NOMO-1 treated with DMSO at 0.1 percent for 48 hours (cell line): ENCODE data around the gene CCDC191.

ENCODE experiments used
- DNase-seq: peaks from one replicate; lab custom pipeline; 2025; ENCODE audit not compliant: unreplicated experiment; lab: John Stamatoyannopoulos, UW

Gene CCDC191

GRCh38 chr3:114058646-114059045 is 2.3 kb upstream of the CCDC191 start:
- no peak for DNase-seq

GRCh38 chr3:114057011-114057347 is 653 bp upstream of the CCDC191 start:
- no peak for DNase-seq

- DNase-seq = no peak
Measured at GRCh38 chr3:114052216-114052615, 4.1 kb downstream of the CCDC191 start.

GRCh38 chr3:114043205-114043604 is 13.1 kb downstream of the CCDC191 start:
- no peak for DNase-seq

GRCh38 chr3:114035896-114036295 is 20.4 kb downstream of the CCDC191 start:
- DNase-seq = no peak

- no peak for DNase-seq
Measured at GRCh38 chr3:114034787-114035545, 21.4 kb downstream of the CCDC191 start.

- no peak for DNase-seq
Measured at GRCh38 chr3:114034211-114034610, 22.1 kb downstream of the CCDC191 start.

- no peak for DNase-seq
Measured at GRCh38 chr3:114033721-114034120, 22.6 kb downstream of the CCDC191 start.

- DNase-seq = no peak
Measured at GRCh38 chr3:114026331-114026730, 30.0 kb downstream of the CCDC191 start.

- no peak for DNase-seq
Measured at GRCh38 chr3:114025451-114025850, 30.9 kb downstream of the CCDC191 start.

GRCh38 chr3:114022145-114022802 is 34.1 kb downstream of the CCDC191 start:
- no peak for DNase-seq

GRCh38 chr3:114020907-114021306 is 35.4 kb downstream of the CCDC191 start:
- DNase-seq = no peak

GRCh38 chr3:114019486-114019885 is 36.8 kb downstream of the CCDC191 start:
- no peak for DNase-seq

GRCh38 chr3:114014211-114014610 is 42.1 kb downstream of the CCDC191 start:
- DNase-seq = no peak

- DNase-seq = peak; percentile 0
Measured at GRCh38 chr3:114011059-114011797, 45.1 kb downstream of the CCDC191 start.

GRCh38 chr3:114005481-114005880 is 50.8 kb downstream of the CCDC191 start:
- no peak for DNase-seq

- peak; percentile 47 for DNase-seq
Measured at GRCh38 chr3:113985541-113985940, 70.8 kb downstream of the CCDC191 start.

GRCh38 chr3:113983544-113983943 is 72.8 kb downstream of the CCDC191 start:
- no peak for DNase-seq

- peak; percentile 12 for DNase-seq
Measured at GRCh38 chr3:113981803-113982202, 74.5 kb downstream of the CCDC191 start.

GRCh38 chr3:113979916-113980315 is 76.4 kb downstream of the CCDC191 start:
- no peak for DNase-seq

- DNase-seq = no peak
Measured at GRCh38 chr3:113977822-113978221, 78.5 kb downstream of the CCDC191 start.

GRCh38 chr3:113968986-113969385 is 87.3 kb downstream of the CCDC191 start:
- no peak for DNase-seq
